GM19397 (cell line): ENCODE results near the gene DMPK.

Source experiments
- ATAC-seq: cut with Tn5 transposase; IDR thresholded peaks from one replicate; pipeline ENCODE4 v1.9.1; 2021; ENCODE audit warnings: mild to moderate bottlenecking, moderate library complexity; ENCODE audit not compliant: unreplicated experiment

The DMPK gene

GRCh38 chr19:45770192-45771101 lies 11.8 kb downstream of the DMPK start:
- peak; percentile 43 for ATAC-seq

- no peak for ATAC-seq
Observed at GRCh38 chr19:45769821-45770191, 12.5 kb downstream of the DMPK start.

- peak; percentile 57 for ATAC-seq
Observed at GRCh38 chr19:45768984-45769782, 13.1 kb downstream of the DMPK start, which contains the start of gene SIX5. Gene SIX5, minus strand, starts transcription at chr19:45769252. Its CDS starts 408 bp downstream, at chr19:45768844.

GRCh38 chr19:45768655-45768983 lies 13.7 kb downstream of the DMPK start:
- no peak for ATAC-seq

GRCh38 chr19:45767881-45768654 lies 14.2 kb downstream of the DMPK start:
- ATAC-seq, result no peak

- no peak for ATAC-seq
Observed at GRCh38 chr19:45767410-45767880, 14.8 kb downstream of the DMPK start.

- no peak for ATAC-seq
Observed at GRCh38 chr19:45766869-45767346, 15.4 kb downstream of the DMPK start.

- no peak for ATAC-seq
Observed at GRCh38 chr19:45766296-45766868, 15.9 kb downstream of the DMPK start.

- ATAC-seq, result no peak
Observed at GRCh38 chr19:45765702-45766295, 16.5 kb downstream of the DMPK start.

GRCh38 chr19:45764945-45765701 lies 17.2 kb downstream of the DMPK start:
- ATAC-seq, result no peak

- no peak for ATAC-seq
Observed at GRCh38 chr19:45764475-45764874, 17.8 kb downstream of the DMPK start.

- no peak for ATAC-seq
Observed at GRCh38 chr19:45763691-45764294, 18.5 kb downstream of the DMPK start.

GRCh38 chr19:45762870-45763631 lies 19.2 kb downstream of the DMPK start:
- ATAC-seq, result no peak

GRCh38 chr19:45761714-45762113 lies 20.6 kb downstream of the DMPK start:
- no peak for ATAC-seq

GRCh38 chr19:45758921-45759320 lies 23.4 kb downstream of the DMPK start:
- no peak for ATAC-seq

- ATAC-seq, result no peak
Observed at GRCh38 chr19:45757695-45758094, 24.6 kb downstream of the DMPK start.

GRCh38 chr19:45754323-45754722 lies 28.0 kb downstream of the DMPK start:
- ATAC-seq, result no peak

GRCh38 chr19:45753548-45753947 lies 28.7 kb downstream of the DMPK start:
- ATAC-seq, result no peak
